SH-SY5Y (cell line): ENCODE measurements around the gene SLC25A25.

ENCODE experiments used
- GATA2 ChIP-seq: IDR thresholded peaks from 2 replicates; pipeline ENCODE4 v1.6.1; 2011; ENCODE audit warnings: mild to moderate bottlenecking, low read depth, low read length
- GATA3 ChIP-seq: IDR thresholded peaks from 2 replicates; pipeline ENCODE4 v1.6.1; 2011; ENCODE audit warnings: low read depth, mild to moderate bottlenecking, low read length, moderate library complexity

GRCh38 chr9:128059365-128059983 lies 8.6 kb upstream of the SLC25A25 start:
- TF ChIP-seq GATA2 (no peak), GATA3 (no peak)
